Coronary artery (tissue), 2 donors: Measurements from ENCODE around the gene SYT12.

Experiments
- DNase-seq: peaks from one replicate; pipeline ENCODE4 v3.0.0-alpha.2; 2017; ENCODE audit warnings: low spot score
- H3K27ac ChIP-seq, 2 donors: fragments of 200-600 bp; sonication (generic); one replicate each; pipeline ENCODE4 v1.5.1; 2016 to 2019
- H3K4me3 ChIP-seq: fragments of 200-600 bp; sonication (generic); 2 replicates; pipeline ENCODE4 v1.5.1; 2016; ENCODE audit warnings: mild to moderate bottlenecking, moderate library complexity
- CTCF ChIP-seq: fragments of 200-600 bp; sonication (generic); IDR thresholded peaks from one replicate; pipeline ENCODE4 v1.5.1; 2019; ENCODE audit warnings: antibody characterized with exemption

Gene SYT12

GRCh38 chr11:67051180-67051893 lies 28.4 kb downstream of the SYT12 start:
- no peak for TF ChIP-seq CTCF
- no peak for DNase-seq
- Histone ChIP-seq H3K4me3 (no peak overlapping the region), H3K27ac (no peak overlapping the region)

GRCh38 chr11:67051945-67052488 lies 29.1 kb downstream of the SYT12 start:
- no peak for TF ChIP-seq CTCF
- DNase-seq: no peak
- H3K27ac ChIP-seq: peak overlapping the region in 1 of 2 donors; percentile 7

GRCh38 chr11:67052891-67053290 lies 30.0 kb downstream of the SYT12 start:
- no peak for TF ChIP-seq CTCF
- DNase-seq: no peak
- no peak overlapping the region for H3K4me3 ChIP-seq
- peak overlapping the region; percentile 88 for H3K27ac ChIP-seq

More at GRCh38 chr11:67051945-67052488, 29.1 kb downstream of the SYT12 start:
- no peak overlapping the region for H3K4me3 ChIP-seq

- no peak overlapping the region for H3K4me3 ChIP-seq
- peak overlapping the region; percentile 88 for H3K27ac ChIP-seq
- DNase-seq: no peak
- peak; percentile 54 for TF ChIP-seq CTCF
Observed at GRCh38 chr11:67053896-67054329, 31.0 kb downstream of the SYT12 start.

GRCh38 chr11:67054346-67054835 lies 31.5 kb downstream of the SYT12 start:
- TF ChIP-seq CTCF: no peak
- Histone ChIP-seq H3K4me3 (no peak overlapping the region), H3K27ac (peak overlapping the region; percentile 88)
- peak; percentile 91 for DNase-seq

GRCh38 chr11:67054836-67055523 lies 32.0 kb downstream of the SYT12 start:
- Histone ChIP-seq H3K27ac (peak overlapping the region; percentile 88), H3K4me3 (peak overlapping the region; percentile 79)
- TF ChIP-seq CTCF: no peak
- DNase-seq: no peak
